Measurements from ENCODE around the gene PAM.
"Not testable (repeated sequence)": the region's sequence is repeated elsewhere in the genome, so short reads cannot be mapped to it uniquely, and the experiment has no call there.

Gene PAM

DNA sequence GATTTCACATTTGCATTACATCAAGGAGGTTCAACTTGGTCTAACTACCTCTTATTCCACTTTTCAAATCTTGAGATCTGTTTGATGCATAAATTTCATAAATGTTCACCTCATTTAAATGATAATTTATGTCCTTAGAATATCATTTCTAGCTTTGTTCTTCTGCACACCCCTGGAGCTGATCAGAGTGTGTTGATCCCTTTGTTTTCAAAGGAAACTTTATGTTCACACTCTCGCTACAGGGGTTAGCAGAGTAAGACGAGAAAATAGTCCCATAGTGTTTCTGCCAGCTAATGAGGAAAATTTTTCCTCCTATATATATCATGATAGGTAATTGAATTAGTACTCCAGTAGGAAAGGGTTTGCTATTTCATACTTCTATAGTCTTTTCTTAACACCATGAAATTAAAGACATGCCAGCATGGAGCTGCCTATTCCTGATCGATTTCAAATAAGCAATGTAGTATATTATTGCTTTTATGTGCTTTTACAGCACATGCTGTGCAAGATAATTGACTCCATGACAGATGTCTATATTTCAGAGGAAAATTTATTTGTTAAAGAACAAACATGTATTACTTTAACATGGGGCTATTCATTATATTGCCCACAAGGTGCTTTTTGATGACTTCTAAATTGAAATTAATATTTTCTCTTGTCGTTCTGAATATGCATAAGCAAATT, 4.8 kb upstream of the PAM start:
- TF ChIP-seq, protein P1, sequence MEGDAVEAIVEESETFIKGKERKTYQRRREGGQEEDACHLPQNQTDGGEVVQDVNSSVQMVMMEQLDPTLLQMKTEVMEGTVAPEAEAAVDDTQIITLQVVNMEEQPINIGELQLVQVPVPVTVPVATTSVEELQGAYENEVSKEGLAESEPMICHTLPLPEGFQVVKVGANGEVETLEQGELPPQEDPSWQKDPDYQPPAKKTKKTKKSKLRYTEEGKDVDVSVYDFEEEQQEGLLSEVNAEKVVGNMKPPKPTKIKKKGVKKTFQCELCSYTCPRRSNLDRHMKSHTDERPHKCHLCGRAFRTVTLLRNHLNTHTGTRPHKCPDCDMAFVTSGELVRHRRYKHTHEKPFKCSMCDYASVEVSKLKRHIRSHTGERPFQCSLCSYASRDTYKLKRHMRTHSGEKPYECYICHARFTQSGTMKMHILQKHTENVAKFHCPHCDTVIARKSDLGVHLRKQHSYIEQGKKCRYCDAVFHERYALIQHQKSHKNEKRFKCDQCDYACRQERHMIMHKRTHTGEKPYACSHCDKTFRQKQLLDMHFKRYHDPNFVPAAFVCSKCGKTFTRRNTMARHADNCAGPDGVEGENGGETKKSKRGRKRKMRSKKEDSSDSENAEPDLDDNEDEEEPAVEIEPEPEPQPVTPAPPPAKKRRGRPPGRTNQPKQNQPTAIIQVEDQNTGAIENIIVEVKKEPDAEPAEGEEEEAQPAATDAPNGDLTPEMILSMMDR (conservative IDR thresholded peaks at IDR 0.05; ENCODE audit: low read depth): no peak
- no peak overlapping the region for H3K27ac ChIP-seq
- POLR2A ChIA-PET (ENCODE audit: low non-redundant PET): no interaction called here
- DNase-seq (ENCODE audit: low spot score): no peak
- CTCF ChIA-PET: no interaction called here

DNA sequence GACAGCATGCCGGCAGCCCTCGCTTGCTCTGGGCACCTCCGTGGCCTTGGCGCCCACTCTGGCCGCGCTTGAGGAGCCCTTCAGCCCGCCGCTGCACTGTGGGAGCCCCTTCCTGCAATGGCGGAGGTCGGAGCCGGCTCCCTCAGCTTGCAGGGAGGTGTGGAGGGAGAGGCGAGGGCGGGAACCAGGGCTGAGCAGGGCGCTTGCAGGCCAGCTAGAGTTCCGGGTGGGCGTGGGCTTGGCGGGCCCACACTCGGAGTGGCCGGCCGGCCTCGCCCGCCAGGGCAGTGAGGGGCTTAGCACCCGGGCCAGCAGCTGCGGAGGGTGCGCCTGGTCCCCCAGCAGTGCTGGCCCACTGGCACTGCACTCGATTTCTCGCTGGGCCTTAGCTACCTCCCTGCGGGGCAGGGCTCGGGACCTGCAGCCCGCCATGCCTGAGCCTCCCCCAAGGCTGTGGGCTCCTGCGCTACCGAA, 3.2 kb upstream of the PAM start:
- H3K27ac ChIP-seq; POLR2A ChIA-PET (ENCODE audit: low non-redundant PET); DNase-seq (ENCODE audit: low spot score): not testable (repeated sequence)
- CTCF ChIA-PET: interaction anchor here (0.6 kb wide), 1 partner anchor 114 kb away, joined by 3 read pairs; no protein-coding TSS in a partner anchor

GRCh38 chr5:102753889-102754766, 977 bp upstream of the PAM start:
- TF ChIP-seq, protein P1 (conservative IDR thresholded peaks at IDR 0.05; ENCODE audit: low read depth): no peak
- ChIA-PET CTCF (interaction anchor here (0.5 to 0.6 kb wide), 2 partner anchors 33 to 124 kb away, joined by 3 to 4 read pairs; no protein-coding TSS in a partner anchor), POLR2A (ENCODE audit: low non-redundant PET) (no interaction called here)
- DNase-seq (ENCODE audit: low spot score): peak; percentile 33
- H3K27ac ChIP-seq: peak overlapping the region; percentile 70

- CTCF ChIA-PET: interaction anchor here (0.5 to 1.9 kb wide), 4 partner anchors 19 to 74 kb away, joined by 3 to 9 read pairs (median 4); no protein-coding TSS in a partner anchor
- DNase-seq (ENCODE audit: low spot score): peak; percentile 83
These were observed 724 bp downstream of the PAM start for GRCh38 chr5:102755686-102756371.

DNA sequence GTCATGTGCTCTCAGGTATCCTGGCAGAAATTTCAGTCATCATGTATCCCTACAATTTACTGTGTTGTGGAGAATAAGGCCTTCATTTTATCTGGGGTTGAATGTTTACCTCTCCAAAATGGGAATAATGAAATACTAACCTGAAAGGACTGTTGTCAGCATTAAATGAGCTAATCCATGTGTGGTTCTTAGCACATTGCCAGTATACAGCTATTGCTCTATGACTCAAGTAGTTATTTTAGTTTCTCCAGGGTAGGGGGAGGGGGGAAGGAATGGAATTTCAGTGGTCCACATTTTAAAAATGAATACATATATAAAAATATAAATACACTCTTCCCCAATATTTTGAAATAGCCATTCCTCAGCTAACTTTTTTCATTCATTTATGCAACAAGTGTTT, 3.5 kb downstream of the PAM start:
- ChIA-PET POLR2A (ENCODE audit: low non-redundant PET) (no interaction called here), CTCF (interaction anchor here (0.6 kb wide), 1 partner anchor 76 kb away, joined by 7 read pairs; no protein-coding TSS in a partner anchor)
- H3K27ac ChIP-seq: no peak overlapping the region
- DNase-seq (ENCODE audit: low spot score): no peak
- TF ChIP-seq, protein P1 (conservative IDR thresholded peaks at IDR 0.05; ENCODE audit: low read depth): no peak

More at GRCh38 chr5:102755686-102756371, 724 bp downstream of the PAM start:
- POLR2A ChIA-PET (ENCODE audit: low non-redundant PET): no interaction called here
- TF ChIP-seq, protein P1 (conservative IDR thresholded peaks at IDR 0.05; ENCODE audit: low read depth): no peak
- peak overlapping the region; percentile 70 for H3K27ac ChIP-seq

DNA sequence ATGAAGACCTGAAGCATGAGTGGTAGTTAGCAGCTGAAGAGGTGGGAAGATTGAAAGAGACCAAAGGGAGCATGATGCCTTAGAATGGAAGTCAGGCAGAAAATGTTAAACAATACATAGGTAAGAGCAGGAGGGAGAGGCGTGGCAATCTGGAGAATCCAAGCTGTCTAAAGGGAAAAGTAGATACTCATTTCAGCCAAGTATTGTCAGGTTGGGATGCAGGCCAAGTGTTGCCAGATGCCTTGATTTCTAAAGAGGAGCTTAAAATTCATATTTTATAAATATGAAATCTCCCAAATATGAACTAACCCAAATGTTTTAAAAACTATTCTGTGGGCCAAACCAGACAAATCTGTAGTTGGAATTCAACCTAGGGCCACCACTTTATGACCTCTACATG, 4.2 kb downstream of the PAM start:
- ChIA-PET CTCF (interaction anchor here (0.7 to 0.8 kb wide), 2 partner anchors 21 to 24 kb away, joined by 3 read pairs; no protein-coding TSS in a partner anchor), POLR2A (ENCODE audit: low non-redundant PET) (no interaction called here)
- no peak overlapping the region for H3K27ac ChIP-seq
- TF ChIP-seq, protein P1 (conservative IDR thresholded peaks at IDR 0.05; ENCODE audit: low read depth): no peak
- DNase-seq (ENCODE audit: low spot score): no peak

Measured in RWPE1 (cell line).